Measurements from ENCODE around the gene CAP2.

- TF ChIP-seq CTCF (IDR thresholded peaks at IDR 0.05 in 2 of 3, conservative IDR thresholded peaks at IDR 0.05 in 1 of 3; ENCODE audit: insufficient read depth in 2 of 3, low read depth in 1 of 3, low read length in 3 of 3) (no peak), ARID4B (CRISPR knock-in tag; IDR thresholded peaks at IDR 0.05) (no peak), SNAPC5 (CRISPR knock-in tag; IDR thresholded peaks at IDR 0.05) (no peak), ZNF707 (CRISPR knock-in tag; conservative IDR thresholded peaks at IDR 0.05) (no peak), ZNF146 (CRISPR knock-in tag; IDR thresholded peaks at IDR 0.05; ENCODE audit: unreplicated experiment) (no peak), FOXA1 (IDR thresholded peaks at IDR 0.05; ENCODE audit: borderline replicate concordance) (no peak), MEF2A (IDR thresholded peaks at IDR 0.05; ENCODE audit: control insufficient read depth, low read depth, low read length) (no peak), CCAR2 (IDR thresholded peaks at IDR 0.05; ENCODE audit: low read depth, low read length) (no peak), POLR2A (conservative IDR thresholded peaks at IDR 0.05) (no peak), HMG20A (CRISPR knock-in tag; conservative IDR thresholded peaks at IDR 0.05) (no peak), MTA1 (IDR thresholded peaks at IDR 0.05; ENCODE audit: borderline replicate concordance) (no peak), TCF7 (IDR thresholded peaks at IDR 0.05; ENCODE audit: borderline replicate concordance) (no peak), PRDM10 (IDR thresholded peaks at IDR 0.05; ENCODE audit: partially characterized antibody) (no peak)
Observed at GRCh38 chr6:17442196-17442595, 48.8 kb downstream of the CAP2 start.
